HG03457 (cell line): ENCODE measurements around the gene CPNE6.

Source experiments
- ATAC-seq: cut with Tn5 transposase; IDR thresholded peaks from one replicate; pipeline ENCODE4 v1.9.1; 2021; ENCODE audit warnings: moderate number of reproducible peaks; ENCODE audit not compliant: unreplicated experiment

Gene CPNE6

DNA sequence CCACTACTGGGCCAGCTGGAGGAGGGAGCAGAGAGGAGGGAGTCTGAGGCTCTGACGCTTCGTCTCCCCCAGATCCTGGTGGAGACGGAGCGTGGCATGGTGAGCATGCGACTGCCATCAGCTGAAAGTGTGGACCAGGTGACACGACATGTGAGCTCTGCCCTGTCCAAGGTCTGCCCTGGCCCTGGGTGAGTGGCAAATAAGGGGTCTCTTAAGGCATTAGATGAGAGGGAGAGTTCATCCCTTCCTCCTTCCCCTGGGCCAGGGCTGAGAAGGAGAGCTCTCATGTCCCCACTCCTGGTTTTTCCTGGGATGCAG is 17.1 kb upstream of the CPNE6 start:
- no peak for ATAC-seq

DNA sequence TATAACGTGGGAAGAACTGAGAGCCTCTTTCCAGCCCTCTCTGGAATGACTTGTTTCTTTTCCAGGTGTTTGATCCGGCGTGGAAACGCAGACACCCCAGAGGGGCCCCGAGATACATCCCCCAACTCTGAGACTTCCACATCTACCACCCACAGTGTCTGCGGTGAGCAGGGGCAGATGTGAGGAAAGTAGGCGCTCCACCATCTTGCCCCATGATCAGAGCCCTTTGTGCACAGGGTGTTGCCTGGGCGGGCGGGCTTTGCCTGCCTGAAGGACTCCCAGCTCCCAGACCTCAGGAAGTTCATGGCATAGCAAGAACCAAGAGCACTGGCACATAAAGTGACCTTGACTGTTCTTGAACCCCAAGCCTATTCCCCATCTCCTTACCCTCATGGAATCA is 16.7 kb upstream of the CPNE6 start:
- no peak for ATAC-seq

DNA sequence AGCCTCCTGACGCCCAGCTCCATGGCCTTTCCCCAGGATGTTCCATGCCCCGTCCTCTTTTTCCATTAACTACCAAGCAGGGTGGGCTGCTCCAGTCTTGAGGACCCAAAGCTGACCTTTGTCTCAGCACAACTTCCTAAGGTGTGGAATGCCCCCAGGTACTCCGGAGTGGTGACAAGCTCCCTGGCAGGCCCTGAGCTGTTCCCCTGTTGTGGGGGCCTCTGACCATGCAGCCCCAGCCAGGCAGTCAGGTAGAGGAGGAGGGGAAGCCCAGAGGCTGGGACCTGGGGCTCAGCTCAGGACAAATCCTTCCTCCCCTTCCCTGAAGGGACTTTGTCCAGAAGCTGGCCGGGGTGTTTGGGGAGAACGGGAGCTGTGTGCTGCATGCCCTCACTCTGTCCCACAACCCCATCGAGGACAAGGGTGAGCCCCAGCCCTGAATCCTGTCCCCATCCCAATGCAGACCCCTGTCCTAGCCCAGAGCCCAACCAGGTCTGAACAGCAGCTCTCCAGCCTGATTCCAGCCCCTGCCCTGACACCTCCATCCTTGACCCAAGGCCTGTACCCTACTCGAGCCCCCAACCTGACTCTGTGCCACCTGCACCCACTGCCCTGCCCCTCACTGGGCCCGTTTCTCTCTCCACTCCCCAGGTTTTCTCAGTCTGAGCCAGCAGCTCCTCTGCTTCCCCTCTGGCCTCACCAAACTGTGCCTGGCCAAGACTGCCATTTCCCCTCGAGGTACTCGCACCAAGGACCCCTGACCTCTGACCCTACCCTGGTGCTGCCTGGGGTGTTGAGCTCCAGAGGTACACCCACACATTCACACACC is 15.2 kb upstream of the CPNE6 start:
- ATAC-seq, result no peak

DNA sequence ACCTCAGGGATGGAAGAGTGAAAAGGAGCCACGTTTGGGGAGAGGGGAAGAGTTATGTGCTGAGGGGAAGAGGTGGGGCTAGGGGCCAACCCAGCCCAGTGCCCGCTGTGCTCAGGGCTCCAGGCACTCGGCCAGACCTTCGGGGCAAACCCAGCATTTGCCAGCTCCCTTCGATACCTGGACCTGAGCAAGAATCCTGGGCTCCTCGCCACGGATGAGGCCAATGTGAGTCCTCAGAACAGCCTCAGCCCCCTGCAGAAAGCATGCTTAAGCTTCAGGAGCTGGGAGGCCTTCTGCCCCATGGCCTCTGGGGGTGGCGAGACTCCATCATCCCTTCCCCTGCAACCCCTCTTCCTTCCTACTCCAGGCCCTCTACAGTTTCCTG is 14.6 kb upstream of the CPNE6 start:
- ATAC-seq, result no peak

DNA sequence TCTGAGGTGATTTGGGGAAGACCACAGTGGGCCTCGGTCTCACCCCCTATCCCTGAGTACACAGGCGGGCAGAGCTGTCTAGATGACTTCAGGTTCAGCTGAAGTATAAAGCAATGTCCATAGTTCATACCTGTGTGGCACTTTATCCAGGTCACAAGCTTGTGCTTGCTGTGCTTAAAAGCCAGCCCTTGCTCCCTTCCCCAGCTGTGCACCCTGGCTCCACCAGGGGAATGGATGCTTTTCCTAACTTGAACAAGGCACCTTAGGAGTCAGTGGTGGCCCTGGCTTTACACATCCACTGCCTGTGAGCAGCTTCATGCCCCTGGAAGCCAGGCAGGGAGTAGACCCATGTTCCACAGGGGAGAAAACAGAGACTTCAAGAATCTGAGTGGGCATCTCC is 14.1 kb upstream of the CPNE6 start:
- no peak for ATAC-seq

DNA sequence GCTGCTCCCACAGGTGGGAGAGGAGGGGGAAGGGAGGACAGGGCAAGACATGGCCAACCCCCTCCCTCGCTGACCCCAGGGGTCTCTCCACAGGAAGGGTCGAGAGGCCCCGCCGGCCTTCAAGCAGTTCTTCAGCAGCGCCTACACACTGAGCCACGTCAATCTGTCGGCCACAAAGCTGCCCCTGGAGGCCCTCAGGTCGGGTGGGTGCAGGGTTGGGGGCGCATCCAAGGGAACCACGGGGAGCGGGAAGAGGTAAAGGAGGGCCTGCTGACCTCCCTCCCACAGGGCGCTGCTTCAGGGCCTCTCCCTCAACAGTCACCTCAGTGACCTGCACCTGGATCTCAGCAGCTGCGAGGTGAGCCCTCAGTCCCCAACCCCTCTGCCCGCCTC is 13.5 kb upstream of the CPNE6 start:
- ATAC-seq, result no peak

DNA sequence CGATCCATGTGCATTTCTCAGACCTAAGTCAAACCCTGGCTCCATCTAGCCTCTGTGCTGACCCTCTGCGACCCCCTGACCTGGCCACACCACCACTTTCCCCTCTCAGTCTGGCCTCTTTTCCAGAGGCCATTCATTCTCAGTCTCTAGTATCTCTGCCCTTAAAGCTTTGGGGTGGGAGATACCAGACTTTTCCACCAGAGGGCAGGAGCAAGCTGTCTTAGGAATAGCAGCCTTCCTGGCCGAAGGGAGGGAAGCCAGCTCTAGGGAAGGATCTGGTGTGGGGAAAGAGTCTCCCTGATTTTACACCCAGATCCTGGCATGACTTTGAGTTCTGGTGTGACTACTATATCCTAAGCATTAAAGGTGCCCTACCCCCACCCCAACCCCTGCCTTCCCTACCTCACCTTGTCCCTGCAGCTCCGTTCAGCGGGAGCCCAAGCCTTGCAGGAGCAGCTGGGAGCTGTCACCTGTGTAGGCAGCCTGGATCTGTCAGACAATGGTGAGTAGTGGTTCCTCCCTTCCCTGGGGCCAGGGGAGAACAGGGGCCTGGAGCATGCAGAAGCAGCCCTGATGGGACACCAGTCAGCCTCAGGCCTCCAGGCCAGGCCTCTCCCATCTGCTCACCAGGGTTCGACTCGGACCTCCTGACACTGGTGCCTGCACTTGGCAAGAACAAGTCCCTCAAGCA is 13.0 kb upstream of the CPNE6 start:
- no peak for ATAC-seq

DNA sequence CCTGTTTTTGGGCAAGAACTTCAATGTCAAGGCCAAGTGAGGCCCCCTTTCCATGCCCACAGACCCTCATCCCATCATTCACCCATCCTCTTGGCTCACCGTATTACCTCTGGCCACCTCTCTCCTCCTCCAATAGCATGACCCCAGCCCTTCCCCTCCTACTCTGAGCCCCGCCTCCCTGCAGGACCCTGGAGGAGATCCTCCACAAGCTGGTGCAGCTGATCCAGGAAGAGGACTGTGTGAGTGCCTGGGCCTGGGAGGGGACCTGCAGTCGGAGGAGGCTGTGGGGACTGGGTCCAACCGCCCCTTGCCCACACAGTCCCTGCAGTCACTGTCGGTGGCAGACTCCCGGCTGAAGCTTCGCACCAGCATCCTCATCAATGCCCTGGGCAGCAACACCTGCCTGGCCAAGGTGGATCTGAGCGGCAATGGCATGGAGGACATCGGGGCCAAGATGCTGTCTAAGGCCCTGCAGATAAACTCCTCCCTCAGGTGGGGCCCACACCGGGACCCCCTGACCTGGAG is 12.3 kb upstream of the CPNE6 start:
- no peak for ATAC-seq

DNA sequence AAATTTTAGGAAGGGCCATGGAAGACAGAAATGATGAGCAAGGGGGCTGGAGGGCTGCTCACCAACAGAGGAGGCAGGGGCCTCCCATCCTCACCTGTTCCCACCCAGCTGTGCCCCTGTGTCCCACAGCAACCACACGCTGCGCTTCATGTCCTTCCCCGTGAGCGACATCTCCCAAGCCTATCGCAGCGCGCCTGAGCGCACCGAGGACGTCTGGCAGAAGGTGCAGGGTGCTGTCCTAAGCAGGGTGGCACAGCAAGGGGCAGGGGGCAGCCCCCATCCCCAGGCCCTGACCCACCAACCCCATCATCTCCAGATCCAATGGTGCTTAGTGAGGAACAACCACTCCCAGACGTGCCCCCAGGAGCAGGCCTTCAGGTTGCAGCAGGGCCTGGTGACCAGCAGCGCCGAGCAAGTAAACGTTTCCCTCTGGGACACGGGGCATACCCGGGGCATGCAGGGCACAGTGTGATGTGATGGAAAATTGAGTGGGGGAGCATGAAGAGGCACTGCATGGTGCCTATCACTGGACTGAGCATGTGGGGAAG is 11.4 kb upstream of the CPNE6 start:
- ATAC-seq, result no peak

DNA sequence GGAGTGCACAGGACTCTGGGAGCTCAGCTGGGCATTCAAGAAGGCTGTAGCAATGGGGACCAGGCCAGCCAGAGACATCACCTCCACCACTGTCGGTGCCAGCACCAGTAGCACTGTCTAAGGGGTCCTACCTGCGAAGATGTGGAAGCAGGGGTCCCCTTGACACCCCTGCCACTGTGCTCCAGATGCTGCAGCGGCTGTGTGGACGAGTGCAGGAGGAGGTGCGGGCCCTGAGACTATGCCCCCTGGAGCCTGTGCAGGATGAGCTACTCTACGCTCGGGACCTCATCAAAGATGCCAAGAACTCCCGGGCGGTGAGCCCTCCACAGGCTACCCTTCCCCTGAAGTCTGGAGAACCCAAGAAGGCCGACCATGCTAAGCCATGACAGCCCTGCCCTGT is 10.9 kb upstream of the CPNE6 start:
- ATAC-seq, result no peak

DNA sequence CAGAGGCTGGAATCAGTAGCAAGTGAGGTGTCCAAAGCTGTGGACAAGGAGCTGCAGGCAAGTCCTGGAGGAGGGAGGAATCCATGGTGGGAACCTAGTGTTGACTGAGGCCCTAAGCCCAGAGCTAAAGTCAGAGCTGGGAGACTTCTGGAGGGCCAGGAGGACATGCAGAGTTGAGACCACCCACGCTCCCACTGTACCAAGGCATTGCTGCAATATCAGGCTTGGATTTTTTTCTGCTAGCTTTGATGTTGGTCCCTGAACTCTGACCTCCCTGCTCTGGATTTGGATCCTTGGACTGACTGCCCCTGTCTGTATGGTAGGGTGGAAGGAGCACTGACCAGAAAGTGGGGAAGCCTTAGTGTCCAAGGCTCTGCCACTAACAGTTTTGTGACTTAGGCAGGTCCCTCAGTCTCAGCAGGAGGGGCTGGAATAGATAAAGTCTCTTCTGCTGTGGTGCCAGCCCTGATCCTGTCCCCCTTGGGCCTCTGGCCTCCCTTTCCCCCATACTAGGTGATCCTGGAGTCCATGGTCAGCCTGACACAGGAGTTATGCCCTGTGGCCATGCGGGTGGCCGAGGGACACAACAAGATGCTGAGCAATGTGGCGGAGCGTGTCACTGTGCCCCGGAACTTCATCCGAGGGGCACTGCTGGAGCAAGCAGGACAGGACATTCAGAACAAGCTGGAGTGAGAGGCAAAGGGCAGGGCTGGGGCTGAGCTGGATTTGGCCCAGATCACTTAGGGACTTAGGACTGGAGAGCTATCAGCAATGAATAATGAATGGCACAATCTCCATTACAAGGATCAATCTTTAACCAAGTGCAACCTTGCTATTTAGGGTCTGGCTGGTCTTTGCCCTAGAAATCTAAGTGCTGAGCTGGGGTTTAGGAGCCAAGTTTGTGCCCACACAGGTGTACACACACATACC is 10.1 kb upstream of the CPNE6 start:
- no peak for ATAC-seq

DNA sequence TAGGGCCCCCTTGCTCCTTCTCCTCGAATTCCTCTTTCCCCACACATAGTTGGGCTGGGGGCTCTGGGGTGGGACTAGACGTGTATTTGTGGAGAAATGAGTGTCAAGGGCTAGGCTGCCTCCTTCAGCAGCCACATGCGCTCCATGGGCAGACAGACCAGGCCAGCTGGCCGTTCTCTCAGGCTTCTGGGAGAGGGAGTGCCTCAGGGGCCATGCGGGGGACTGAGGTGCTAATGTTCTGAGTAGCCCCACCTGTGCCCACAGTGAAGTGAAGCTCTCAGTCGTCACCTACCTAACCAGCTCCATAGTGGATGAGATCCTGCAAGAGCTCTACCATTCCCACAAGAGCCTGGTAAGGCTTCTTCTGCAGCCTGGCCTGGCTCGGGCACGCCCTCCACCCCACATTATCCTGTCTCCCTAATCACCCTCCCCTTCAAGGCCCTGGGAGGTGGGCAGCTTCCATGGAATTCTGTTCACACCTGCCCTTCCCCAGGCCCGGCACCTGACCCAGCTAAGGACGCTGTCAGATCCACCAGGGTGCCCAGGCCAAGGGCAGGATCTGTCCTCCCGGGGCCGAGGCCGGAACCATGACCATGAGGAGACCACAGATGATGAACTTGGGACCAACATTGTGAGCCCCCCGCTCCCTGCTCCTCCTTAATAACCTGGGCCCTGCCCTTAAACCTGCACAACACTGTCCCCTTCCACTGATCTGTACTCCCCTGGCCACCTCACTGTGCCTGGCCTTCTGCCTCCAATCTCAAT is 9.0 kb upstream of the CPNE6 start:
- no peak for ATAC-seq

DNA sequence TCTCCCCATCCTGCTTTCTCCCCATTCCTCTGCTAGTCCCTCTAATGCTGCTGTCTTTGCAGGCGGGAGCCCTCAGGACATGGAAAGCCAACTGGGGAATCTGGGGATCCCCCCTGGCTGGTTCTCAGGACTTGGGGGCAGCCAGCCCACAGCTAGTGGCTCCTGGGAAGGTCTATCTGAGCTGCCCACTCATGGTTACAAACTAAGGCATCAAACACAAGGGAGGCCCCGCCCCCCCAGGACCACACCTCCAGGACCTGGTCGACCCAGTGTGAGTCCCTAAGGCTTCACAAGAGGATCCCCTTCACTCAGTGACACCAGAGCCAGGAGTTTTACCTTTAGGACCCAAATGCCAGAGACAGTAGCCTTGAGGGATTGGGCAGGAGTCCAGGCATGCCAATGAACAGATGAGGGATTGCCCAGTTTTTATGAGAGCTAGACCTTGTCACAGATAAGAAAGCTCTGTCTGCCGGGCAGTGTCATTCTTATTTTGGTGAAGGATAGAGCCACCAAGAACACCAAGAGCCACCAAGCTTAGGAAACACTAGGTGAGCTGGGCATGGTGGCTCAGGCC is 8.0 kb upstream of the CPNE6 start:
- no peak for ATAC-seq

DNA sequence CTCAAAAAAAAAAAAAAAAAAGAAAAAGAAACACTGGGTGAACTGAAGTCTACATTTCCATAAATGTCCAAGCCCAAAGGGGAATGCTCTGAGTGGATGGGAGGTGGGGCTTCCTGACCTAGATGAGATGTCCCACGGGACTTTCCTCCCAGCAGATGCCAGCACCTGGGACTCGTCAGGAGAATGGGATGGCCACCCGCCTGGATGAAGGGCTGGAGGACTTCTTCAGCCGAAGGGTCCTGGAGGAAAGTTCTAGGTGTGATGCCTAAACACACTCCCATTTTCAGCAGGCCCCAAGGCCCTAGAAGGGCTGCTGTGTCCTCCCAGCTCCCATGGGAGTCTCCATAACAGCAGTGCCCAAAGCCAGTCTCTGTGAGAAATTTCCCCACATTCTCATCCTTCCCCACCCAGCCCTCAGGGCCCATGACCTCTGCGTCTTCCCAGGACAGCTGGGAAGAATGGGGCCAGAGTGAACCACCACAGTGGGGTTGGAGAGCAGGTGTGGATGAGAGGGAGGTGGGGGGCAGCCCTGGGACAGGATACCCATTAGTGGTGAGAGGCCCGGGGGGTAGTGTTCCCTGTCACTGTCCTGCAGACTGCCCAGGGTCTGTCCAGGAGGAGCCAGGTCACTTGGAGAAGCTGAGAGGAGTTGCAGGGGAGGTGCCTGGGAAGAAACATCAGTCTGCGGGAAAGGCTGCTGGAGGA is 7.1 kb upstream of the CPNE6 start:
- ATAC-seq, result no peak

DNA sequence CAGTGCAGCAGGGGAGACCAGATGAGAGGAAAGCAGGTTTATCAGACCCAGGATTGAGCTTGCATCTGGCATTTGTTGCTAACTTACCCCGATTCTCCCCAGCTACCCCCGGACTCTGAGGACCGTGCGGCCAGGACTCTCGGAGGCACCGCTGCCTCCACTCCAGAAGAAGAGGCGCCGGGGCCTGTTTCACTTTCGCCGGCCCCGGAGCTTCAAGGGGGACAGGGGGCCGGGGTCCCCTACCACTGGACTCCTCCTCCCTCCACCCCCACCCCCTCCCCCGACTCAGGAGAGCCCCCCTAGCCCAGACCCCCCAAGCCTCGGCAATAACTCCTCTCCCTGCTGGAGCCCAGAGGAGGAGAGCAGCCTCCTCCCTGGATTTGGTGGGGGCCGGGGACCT is 6.5 kb upstream of the CPNE6 start:
- no peak for ATAC-seq

DNA sequence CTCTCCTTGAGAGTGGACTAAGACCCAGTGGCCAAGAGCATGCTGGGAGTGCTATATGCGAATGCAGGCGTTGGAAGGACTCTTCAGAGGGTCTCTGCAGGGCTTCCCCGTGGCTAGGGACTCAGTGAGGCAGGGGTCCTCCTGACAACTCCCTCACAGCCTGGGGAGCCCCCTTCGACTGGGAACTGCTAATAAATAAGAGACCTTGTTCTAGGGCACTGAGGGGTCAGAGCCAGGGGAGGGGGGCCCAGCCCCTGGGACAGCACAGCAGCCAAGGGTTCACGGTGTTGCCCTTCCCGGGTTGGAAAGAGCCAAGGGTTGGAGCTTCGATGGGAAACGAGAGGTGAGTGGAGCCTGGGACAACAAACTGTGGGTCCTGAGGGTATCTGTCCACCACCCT is 6.0 kb upstream of the CPNE6 start:
- ATAC-seq, result no peak

DNA sequence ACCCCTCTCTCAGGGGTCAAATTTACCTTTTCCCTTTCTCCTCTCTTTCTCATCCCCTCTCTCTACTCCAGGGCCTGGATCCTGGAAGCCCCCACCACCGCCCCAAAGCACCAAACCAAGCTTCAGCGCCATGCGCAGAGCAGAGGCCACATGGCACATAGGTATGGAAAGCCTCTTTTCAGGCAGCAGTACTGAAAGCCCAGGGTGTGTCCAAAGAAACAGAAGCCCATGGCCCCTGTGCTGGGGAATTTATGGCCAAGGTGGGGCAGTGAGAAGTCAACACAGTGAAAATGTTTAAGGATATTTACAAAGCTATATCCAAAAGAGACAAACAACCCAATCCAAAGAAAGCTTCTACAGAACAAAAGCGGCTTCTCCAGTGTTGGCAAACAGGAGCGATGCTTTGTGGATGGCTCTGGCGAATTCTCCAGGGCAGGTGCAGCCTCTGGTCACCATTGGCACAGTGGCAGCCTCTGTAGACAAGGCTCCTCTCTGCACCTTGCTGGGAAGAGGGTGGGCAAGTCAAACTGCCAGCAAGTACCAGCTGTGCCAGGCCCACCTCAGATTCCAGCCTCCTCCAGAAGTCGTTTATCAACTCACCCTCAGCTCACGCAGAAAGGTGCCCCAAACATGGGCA is 4.7 kb upstream of the CPNE6 start:
- no peak for ATAC-seq

DNA sequence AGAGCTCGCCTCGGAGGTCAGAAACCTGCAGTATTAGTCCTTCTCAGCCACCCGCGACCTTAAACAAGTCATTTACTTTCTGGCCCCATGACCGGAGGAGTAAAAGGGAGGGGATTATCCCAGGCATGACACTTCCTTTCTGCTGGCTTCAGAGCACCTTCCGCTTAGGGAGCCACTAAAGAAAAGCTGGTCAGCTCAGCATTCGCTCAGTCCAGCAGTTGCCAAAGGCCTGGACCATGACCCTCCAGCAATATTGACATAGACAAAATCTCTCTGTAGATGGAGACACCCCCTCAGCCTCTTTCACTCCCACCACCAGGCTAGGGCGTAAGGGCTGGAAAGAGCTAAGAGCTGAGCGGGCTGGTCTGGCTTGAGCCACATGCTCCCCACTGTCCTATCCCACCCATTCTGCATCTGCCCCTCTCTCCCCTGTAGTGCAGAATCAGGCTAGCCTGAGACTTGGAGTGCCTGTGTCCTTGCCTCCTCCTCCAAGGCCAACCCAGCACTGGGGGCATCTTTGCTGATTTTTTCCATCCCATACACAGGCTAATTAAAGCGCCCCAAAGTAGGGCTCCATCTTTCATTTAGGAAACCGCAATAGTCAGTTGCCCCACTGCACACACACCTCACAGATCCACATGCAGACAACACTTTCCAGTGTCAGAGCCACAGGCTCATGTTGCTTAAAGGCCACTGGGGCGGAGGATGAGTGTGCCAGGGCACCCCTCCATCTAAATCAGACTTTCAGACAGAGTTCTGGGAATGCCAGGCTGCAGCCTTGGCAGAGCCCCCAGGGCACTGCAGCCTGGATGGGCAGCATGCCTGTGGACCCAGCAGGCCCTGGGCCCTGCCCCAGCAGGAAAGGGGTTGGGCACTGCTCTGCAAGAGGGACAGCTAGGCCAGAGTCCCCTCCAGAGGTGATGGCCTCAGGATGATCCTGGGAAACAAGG is 4.0 kb upstream of the CPNE6 start:
- no peak for ATAC-seq
